GM23338 (cell line): ENCODE data around the gene OR10T2.
"Not testable (repeated sequence)": the region's sequence is repeated elsewhere in the genome, so short reads cannot be mapped to it uniquely, and the experiment has no call there.

Experiments used
- CTCF ChIP-seq, 2 experiments: fragments of 200-600 bp in 1 of 2; sonication (generic) in 1 of 2; conservative IDR thresholded peaks; 2 replicates each; pipeline versions ENCODE4 v1.5.1 to v1.6.1; 2016 to 2017; ENCODE audit warnings: antibody characterized with exemption in 2 of 2, low read depth in 2 of 2, mild to moderate bottlenecking in 2 of 2, moderate library complexity in 1 of 2
- POLR2AphosphoS5 ChIP-seq: IDR thresholded peaks from 2 replicates; pipeline ENCODE4 v1.6.1; 2016; ENCODE audit warnings: antibody characterized with exemption, low read depth

GRCh38 chr1:158374101-158374500, 25.2 kb downstream of the OR10T2 start:
- not testable (repeated sequence) for TF ChIP-seq CTCF (conservative IDR thresholded peaks at IDR 0.05; ENCODE audit: low read depth in 2 of 2); POLR2AphosphoS5
